ENCODE data around the gene CDK5RAP1. TPM values are rescaled to one million over a fixed set of nuclear protein-coding genes. Genes with fewer than 3 reads are reported as not detected.
A peak's percentile ranks its signal among the peaks of the same experiment; 100 is the strongest.

CDK5RAP1 gene
- total and polyA plus RNA-seq, 9 of the 15 experiments (the other 6 are each of a cell fraction or from before 2014, with no cell fraction given): 41.6 to 127 (median 58.3) TPM

GRCh38 chr20:33401184-33401920 is at the start of gene CDK5RAP1 (continued):
- no peak for TF ChIP-seq ZNF280A (IDR thresholded peaks at IDR 0.05; ENCODE audit: low read depth, partially characterized antibody)
- TF ChIP-seq E2F6 (IDR thresholded peaks at IDR 0.05; ENCODE audit: borderline replicate concordance in 1 of 2, extremely low read depth in 1 of 2, insufficient read depth in 1 of 2, insufficient read length in 1 of 2, low read depth in 1 of 2, low read length in 1 of 2, poor library complexity in 1 of 2, severe bottlenecking in 1 of 2): peak in 1 of 2 experiments; percentile 45
- 0 out of 2 replicates have a peak, but pooled peaks have one; percentile 49 for TF ChIP-seq E2F5 (CRISPR knock-in tag; IDR thresholded peaks at IDR 0.05)
- TF ChIP-seq CREB1 (IDR thresholded peaks at IDR 0.05): peak; percentile 64; the same call in 1 of the 2 replicates
- peak; percentile 72 for TF ChIP-seq CREB1 (CRISPR knock-in tag; IDR thresholded peaks at IDR 0.05)
- TF ChIP-seq SREBF1 (IDR thresholded peaks at IDR 0.05; ENCODE audit: borderline replicate concordance, low read depth, low read length): peak; percentile 31; the same call in 1 of the 2 replicates
- peak; percentile 33 for TF ChIP-seq CBFA2T3 (IDR thresholded peaks at IDR 0.05)
- TF ChIP-seq SIN3B (IDR thresholded peaks at IDR 0.05; ENCODE audit: low read depth): peak; percentile 95
- no peak for TF ChIP-seq ATF1 (CRISPR knock-in tag; IDR thresholded peaks at IDR 0.05)
- TF ChIP-seq ATF1 (tag; IDR thresholded peaks at IDR 0.05): peak; percentile 82
- peak; percentile 83 for TF ChIP-seq GATAD2B (IDR thresholded peaks at IDR 0.05; ENCODE audit: borderline replicate concordance)
- peak; percentile 72 for TF ChIP-seq POLR2B (IDR thresholded peaks at IDR 0.05; ENCODE audit: low read depth, partially characterized antibody)
- 0 out of 2 replicates have a peak, but pooled peaks have one; percentile 20 for TF ChIP-seq SMC3 (conservative IDR thresholded peaks at IDR 0.05; ENCODE audit: insufficient read depth, low read depth, low read length)
- peak; percentile 98 for TF ChIP-seq RBBP5 (IDR thresholded peaks at IDR 0.05; ENCODE audit: borderline replicate concordance, insufficient read depth, low read length, poor library complexity, severe bottlenecking)
- no peak for TF ChIP-seq ZNF561 (CRISPR knock-in tag; conservative IDR thresholded peaks at IDR 0.05)
- 0 out of 2 replicates have a peak, but pooled peaks have one; percentile 64 for TF ChIP-seq NR4A1 (CRISPR knock-in tag; IDR thresholded peaks at IDR 0.05)
- no peak; the same call in 1 of the 2 replicates for TF ChIP-seq NR4A1 (tag; IDR thresholded peaks at IDR 0.05)
- no peak for TF ChIP-seq BDP1 (IDR thresholded peaks at IDR 0.05; ENCODE audit: insufficient read depth, insufficient read length)
- TF ChIP-seq, protein P1, sequence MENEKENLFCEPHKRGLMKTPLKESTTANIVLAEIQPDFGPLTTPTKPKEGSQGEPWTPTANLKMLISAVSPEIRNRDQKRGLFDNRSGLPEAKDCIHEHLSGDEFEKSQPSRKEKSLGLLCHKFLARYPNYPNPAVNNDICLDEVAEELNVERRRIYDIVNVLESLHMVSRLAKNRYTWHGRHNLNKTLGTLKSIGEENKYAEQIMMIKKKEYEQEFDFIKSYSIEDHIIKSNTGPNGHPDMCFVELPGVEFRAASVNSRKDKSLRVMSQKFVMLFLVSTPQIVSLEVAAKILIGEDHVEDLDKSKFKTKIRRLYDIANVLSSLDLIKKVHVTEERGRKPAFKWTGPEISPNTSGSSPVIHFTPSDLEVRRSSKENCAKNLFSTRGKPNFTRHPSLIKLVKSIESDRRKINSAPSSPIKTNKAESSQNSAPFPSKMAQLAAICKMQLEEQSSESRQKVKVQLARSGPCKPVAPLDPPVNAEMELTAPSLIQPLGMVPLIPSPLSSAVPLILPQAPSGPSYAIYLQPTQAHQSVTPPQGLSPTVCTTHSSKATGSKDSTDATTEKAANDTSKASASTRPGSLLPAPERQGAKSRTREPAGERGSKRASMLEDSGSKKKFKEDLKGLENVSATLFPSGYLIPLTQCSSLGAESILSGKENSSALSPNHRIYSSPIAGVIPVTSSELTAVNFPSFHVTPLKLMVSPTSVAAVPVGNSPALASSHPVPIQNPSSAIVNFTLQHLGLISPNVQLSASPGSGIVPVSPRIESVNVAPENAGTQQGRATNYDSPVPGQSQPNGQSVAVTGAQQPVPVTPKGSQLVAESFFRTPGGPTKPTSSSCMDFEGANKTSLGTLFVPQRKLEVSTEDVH (IDR thresholded peaks at IDR 0.05; ENCODE audit: low read depth, partially characterized antibody): peak; percentile 92
- TF ChIP-seq ZZZ3 (IDR thresholded peaks at IDR 0.05): peak; percentile 66; the same call in 1 of the 2 replicates
- 0 out of 2 replicates have a peak, but pooled peaks have one; percentile 53 for TF ChIP-seq GTF2E2 (tag; IDR thresholded peaks at IDR 0.05)
- TF ChIP-seq E2F3 (CRISPR knock-in tag; IDR thresholded peaks at IDR 0.05): no peak; the same call in 1 of the 2 replicates
